Esophagus muscularis mucosa (tissue), 3 donors: Measurements from ENCODE around the gene MAGI1.

Experiments
- POLR2A ChIP-seq: fragments of 450-650 bp; IDR thresholded peaks from one replicate; pipeline ENCODE4 v1.6.1; 2017; ENCODE audit warnings: antibody characterized with exemption, moderate library complexity, mild to moderate bottlenecking, low read depth
- TF ChIP-seq, protein P1 (sequence below), 3 experiments: fragments of 200-600 bp in 2 of 3; fragments of 450-650 bp in 1 of 3; sonication (generic) in 2 of 3; IDR thresholded peaks; one replicate each; pipeline ENCODE4 v1.5.1; 2017 to 2019; ENCODE audit warnings: antibody characterized with exemption in 3 of 3, mild to moderate bottlenecking in 2 of 3, moderate library complexity in 1 of 3

GRCh38 chr3:65582012-65582717, 456.6 kb downstream of the MAGI1 start:
- TF ChIP-seq, protein P1, sequence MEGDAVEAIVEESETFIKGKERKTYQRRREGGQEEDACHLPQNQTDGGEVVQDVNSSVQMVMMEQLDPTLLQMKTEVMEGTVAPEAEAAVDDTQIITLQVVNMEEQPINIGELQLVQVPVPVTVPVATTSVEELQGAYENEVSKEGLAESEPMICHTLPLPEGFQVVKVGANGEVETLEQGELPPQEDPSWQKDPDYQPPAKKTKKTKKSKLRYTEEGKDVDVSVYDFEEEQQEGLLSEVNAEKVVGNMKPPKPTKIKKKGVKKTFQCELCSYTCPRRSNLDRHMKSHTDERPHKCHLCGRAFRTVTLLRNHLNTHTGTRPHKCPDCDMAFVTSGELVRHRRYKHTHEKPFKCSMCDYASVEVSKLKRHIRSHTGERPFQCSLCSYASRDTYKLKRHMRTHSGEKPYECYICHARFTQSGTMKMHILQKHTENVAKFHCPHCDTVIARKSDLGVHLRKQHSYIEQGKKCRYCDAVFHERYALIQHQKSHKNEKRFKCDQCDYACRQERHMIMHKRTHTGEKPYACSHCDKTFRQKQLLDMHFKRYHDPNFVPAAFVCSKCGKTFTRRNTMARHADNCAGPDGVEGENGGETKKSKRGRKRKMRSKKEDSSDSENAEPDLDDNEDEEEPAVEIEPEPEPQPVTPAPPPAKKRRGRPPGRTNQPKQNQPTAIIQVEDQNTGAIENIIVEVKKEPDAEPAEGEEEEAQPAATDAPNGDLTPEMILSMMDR (IDR thresholded peaks at IDR 0.05): no peak
- no peak for TF ChIP-seq POLR2A
